GM21447 (cell line): Measurements from ENCODE around the gene PPM1H.

Experiments
- ATAC-seq: cut with Tn5 transposase; IDR thresholded peaks from one replicate; pipeline ENCODE4 v1.9.1; 2021; ENCODE audit not compliant: unreplicated experiment

The PPM1H gene

DNA sequence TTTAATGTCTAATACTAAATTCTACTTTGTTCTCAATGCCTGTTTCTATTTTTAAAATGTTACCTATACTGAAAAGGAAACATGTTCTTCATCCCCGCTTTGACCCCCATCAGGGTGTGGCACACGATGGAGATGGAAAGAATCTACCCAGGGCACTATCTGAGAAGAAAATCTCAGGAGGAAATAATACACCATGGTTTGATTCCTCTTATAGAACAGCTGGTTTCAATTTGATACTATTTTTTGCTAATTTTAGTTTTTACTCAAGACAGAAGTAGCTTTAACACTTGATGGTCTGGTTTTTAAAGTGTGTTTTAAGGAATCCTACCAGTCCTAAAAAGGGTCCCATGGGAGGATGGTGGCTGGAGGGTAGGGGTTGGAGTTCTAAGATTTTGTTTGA is 56.7 kb downstream of the PPM1H start:
- no peak for ATAC-seq

DNA sequence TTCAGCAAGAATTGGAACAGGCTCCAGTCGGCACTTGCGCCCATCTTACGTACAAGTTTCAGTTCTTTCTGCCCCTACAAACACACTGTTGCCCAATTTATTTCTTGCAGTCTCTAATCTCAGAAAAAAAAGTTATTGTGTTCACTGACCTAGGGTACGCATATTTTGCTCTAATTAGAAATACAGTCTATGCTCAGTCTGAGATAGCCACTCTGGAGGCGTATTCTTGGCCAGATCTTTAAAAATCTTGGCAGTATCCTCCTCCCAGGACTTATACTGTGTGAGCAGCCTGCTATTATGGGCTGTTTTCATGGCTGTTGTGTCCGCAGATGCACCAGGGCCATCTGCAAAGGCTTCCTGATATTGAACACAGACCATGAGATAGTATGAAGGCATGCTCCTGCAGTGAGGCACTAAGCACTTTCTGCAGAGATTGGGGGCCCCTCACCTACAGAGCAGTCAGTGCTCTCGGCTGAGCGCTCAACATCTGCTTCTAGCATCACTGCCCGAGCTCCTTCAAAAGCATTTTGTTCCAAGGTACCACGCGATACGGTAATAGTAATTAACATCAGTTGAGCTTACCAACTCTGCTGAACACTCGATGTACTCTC is 57.9 kb downstream of the PPM1H start:
- ATAC-seq: no peak

DNA sequence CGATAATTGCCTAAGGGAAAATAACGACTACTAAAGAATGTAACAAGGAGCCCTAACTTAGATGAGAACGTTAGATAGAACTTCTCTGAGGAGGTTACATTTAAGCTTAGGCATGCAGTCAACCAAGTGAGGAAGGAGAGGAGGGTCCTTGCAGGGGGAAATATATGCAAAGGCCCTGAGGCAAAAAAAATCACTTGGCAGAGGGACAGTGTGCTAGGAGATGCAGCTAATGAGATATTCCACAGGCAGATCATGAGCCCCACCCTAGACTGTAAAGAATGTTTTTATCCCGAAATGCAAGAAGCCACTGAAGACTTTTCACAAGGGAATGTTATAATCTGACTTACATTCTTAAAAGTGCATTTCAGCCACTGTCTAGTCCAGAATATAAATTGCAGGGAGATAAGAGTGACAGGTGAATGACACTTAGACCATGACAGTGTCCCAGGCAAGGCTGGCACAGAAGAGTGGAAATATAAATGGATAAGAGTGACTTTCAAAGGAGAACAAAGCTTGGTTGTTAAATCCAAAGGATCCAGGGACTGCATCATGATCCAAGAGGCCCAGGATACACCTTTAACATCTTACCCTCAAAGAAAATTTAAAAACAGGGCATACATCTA is 61.0 kb downstream of the PPM1H start:
- ATAC-seq: no peak

DNA sequence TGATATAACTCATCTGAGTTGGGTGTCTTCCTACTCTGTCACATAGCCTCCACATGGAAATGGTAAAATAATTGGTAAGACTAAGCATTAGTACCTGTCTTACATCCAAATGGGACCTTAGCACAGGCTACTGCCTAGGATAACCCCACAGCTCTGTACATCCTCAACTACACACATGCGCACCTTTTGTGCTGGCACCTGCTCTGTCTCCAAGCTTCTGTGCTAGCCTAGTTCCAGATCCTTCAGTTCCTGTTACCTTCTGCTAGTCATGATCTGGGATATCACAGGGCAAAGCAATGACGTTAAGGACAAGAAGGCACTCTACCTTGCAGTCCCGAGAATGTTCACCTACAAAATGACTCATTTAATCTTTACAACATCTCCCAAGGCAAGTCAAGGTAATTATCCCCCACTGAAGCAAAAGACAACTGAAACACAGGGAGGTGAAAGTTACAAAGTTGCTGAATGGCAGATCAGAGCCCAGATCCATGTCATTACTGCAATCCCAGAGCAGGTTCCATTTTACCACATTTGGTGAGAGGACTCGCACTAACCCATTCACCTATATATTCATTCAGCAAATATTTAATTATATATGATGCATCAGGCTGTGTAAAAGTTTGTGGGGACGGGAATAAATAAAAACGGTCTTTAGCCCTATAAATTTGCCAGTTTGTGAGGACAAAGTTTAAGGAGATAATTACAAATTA is 61.7 kb downstream of the PPM1H start:
- no peak for ATAC-seq

DNA sequence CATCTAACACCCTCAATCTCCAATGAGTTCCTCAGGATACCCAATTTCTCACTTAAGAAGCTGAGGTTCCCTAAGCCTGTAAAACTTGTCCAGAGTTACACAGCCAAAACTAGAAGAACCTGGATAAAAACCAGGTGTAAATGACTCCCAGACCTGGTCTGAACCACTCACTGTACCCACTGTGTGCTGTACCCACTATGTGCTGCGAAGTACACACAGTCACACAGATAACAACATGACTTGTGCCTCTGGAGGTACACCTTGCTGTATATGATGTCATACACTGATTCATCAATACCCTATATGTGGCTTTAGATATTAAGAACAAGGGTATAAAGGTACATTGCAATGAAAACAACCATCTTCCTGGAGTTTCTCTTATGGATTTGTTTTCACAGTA is 66.1 kb downstream of the PPM1H start:
- ATAC-seq: no peak

DNA sequence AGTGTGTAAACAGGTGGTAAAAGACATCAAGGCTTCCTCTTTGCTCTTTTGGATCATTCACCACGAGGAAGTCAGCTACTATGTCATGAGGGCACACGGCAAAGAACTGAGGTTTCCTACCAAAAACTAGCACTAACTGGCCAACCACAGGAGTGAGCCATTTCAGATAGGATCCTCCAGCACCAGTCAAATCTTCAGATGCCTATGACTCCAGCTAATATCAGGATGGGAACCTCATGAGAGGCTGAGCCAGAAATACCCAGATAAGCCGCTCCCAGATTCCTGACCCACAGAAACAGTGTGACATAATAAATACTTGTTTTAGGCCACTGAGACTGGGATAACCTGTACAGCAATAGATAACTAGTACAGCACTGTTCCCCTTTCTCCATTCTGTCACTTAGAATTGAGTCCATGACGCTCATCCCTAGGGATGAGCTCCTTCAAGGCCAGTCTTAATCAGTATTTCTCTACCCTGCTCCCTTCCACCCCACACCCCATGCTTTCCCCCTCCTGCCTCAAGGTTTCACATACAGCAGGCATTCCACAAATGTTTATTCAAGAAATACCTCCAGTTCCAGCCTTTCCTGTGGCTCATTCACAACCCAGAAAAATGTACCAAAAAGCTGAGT is 68.4 kb downstream of the PPM1H start:
- no peak for ATAC-seq

DNA sequence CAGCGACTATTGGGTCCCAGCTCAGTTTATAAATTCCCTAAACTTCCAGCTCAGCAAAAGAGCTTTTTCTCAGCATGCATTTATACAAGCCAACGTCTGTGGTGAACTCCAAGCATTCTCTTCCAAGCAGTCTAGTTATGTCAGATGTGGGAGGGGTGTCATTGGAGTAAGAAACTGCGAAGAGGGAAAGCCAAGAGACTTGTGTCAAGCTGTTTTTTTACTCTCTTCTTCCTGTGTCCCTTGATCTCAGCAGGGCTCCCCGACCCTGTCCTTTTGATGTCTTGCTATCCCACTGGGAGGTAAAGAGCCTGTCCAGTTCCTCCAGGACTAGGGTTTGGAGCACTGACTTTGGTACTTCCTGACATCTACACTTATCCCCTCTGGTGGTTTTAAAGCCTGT is 69.0 kb downstream of the PPM1H start:
- ATAC-seq: no peak

DNA sequence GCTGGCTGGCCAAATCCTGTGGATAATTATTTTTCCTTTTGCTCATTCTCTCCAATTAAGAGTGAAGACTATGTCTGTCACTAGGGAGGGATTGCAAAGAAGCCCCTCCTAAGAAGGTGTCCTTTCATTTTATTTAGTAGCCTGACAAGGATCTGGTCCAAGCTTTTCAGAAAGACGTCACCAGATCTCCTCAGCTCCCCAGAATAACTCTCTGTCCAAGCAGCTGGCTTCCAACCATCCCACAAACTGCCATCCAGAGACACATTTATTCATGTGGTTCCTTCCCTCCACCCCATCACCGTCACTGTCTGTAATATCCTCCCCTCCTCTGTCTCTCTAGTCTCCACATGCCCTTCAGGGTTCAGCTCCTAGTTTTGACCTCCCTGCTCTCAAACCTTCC is 69.9 kb downstream of the PPM1H start:
- ATAC-seq: no peak

DNA sequence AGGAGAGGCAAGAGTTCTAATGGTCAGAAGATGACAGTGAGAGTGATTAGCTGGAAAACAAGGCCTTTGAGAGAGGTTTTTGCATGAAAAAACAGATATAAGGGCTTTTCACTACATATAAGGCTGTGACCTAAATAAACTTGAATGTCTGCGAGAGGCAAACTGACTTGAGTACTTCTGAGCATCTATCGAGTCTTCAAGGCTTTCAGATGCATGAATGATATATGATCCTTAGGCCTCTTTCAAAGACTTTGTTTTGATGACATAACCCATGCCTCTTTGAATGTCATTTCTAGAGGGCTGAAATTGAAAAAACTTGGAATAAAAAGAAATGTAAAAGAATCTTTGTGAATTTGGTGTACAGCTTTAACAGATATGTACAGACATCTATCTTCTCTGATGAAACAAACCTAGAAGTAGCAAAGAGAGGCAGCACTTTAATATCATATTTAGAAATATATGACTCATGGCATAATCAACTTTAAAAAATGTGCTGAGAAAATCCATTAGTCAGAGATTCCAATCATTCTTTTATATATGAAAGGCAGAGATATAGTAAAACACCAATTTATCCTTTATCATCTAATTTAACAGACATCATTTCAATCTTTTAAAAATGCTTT is 72.6 kb downstream of the PPM1H start:
- no peak for ATAC-seq

DNA sequence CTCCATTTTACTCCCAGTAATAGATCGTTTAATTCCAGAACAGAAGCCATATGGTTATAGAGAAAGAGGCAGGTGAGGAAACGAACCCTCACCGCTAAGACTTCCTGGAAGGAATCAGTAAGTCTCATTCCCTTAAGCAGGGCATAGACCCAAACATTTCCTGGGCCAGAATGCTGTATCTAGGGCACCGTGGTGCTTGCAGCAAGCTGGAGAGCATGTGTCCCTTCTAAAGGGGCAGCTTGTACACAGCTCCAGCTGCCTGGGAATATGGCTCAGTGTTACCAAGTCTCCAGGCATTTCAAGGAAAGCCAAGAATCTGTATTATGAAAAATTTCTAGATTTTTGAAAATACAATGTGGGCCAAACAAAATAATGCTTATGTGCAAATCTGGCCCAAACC is 73.4 kb downstream of the PPM1H start:
- ATAC-seq: no peak

DNA sequence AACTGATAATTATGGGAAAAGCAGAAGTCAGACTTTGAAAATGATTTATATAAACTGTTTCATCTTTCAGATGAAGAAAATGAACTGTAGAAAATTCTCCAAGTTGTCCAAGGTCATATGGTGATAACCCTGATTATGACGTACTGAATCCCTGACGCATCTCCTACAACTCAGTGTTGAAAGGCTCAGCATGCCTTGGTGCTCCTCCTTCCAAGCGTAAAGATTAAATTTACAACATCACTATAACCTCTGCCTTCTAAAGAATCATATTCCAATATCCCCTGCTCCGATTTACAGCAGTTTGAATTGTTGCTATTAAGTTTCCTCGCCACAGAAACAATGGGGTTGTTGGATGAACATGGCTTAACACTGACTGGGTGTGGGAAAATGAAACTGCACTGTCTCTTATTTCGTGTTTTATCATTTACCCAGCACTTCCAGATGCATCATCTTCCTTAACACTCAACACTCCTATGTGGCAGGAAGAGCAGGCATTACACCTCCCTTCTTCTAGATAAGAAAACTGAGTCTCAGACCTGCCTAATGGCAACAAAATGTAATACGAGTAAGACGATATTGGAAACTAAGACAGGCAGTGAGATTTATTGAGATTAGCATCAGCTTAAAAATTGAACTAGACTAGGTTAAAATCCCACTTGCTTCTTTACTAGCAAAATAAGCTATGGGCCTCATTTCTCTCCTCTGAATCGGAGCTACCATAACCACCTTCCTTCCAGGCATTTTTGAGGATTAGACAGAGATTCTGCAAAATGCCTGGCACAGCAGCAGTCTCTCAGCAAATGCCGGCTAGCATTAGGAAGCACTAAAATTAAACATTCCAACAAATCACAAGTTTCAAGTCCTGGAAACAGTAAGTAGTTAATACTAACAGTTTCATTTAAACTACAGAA is 74.2 kb downstream of the PPM1H start:
- ATAC-seq: no peak

DNA sequence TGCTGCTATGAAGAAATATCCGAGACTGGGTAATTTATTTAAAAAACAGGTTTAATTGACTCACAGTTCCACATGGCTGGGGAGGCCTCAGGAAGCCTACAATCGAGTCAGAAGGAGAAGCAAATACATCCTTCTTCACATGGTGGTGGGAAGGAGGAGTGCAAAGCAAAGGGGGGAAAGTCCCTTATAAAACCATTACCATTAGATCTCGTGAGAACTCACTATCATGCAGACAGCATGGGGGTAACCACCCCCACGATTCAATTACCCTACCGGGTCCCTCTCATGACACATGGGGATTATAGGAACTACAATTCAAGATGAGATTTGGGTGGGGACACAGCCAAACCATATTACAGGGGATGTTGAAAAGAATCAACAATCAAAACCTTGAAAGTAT is 74.9 kb downstream of the PPM1H start:
- no peak for ATAC-seq

DNA sequence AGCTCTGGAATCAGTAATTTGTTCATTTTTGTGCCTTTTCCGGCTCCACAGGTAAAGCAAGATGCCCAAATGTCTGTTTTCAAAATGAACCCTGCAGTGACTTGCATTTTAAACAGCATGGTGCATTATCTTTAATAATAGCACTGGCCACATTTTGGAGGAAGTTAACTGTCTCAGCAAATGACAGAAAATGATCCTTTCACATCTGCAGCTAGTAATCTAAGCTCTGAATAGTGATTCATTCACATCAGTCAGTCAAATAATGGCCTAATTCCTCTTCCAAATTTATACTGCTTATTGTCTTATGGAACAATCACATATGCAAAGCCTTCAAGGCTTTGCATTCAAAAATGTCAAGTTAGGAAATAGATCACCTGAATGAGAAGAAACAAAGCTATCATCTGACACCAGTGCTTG is 75.6 kb downstream of the PPM1H start:
- no peak for ATAC-seq

DNA sequence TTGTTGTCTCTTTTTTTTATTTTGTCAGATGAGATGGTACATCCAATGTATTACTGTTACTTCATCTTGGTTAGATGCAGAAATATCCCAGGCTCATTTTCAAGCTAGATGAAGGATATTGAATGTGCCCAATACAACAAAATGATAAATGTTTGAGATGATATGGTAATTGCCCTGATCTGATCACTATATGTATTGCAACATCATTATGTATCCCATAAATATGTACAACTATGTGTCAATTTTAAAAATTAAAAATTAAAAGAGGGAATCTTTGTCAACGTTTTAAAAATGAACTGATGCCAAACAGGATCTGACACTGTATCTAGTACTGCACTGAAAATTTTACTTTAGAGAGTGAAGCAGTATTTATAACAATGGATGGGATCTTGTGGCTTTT is 78.5 kb downstream of the PPM1H start:
- no peak for ATAC-seq

DNA sequence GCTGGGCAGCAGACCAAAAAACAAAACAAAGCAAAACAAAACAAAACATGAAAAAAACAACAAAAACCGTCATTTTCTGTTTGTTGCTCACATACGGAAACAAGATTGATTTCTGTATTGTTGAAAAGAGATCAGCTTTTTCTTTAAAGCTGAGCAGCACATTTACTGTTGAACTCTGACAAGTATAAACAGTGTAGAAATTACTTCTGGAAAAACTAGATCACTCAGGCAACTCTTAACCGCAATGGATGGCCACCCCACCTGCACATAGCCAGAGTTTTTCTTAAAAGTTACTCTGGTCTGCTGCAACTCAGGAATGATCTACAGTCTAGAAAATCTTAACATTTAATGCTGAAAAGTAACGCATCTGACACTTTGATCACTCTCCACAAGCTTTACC is 80.9 kb downstream of the PPM1H start:
- no peak for ATAC-seq

DNA sequence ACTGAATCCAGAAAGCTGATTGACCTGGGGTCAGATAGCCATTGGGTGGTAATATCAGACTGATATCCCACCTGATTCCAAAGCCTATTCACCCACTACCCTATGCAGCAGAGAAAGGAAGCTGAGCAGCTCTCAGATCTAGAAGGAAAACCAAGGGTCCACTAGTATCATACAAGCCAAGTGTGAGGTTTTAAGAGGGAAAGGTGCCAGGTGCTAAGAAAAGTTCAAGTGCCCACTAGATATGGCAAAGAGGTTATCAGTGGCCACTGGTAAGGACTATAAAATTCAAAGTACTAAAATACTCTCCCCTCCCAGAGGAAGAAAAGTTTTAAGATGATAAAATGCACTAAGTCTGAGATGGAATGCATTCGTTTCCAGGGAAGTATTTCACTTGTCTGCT is 85.6 kb downstream of the PPM1H start:
- no peak for ATAC-seq

DNA sequence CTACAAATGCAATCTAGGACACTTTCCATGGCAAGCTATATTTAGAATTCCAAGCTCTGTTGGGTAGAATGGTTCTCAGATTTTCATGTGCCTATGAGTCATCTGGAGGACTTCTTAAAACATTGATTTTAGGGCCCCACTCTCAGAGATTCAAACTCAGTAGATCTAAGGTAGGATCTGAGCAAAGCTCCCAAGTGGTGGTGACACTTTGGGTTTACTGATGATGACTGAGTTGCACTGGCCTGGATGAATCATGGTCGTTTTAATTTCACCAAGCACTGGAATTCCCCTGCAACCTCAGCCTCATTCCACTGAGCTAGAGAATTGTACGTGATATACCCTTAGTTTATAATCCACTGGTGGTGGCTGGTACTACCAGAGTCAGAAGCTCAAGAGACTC is 86.5 kb downstream of the PPM1H start:
- ATAC-seq: no peak

DNA sequence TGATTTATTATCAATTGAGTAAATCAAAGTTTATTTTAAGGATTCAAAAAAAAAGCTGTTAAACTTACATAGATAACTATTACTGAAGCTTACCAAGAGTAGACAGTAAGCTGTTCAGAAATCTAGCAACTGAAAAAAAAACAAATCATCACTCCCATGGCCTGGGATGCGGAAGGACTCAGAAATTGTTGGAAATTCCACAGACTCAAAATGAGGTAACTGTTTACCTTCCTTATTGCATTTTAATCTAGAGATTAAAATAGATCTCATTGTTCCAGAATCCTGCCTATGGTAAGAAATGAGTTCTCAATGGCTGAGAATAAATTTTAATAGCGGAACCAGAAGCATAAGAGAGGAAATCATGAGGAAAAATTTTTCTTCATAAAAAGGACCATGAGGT is 87.2 kb downstream of the PPM1H start:
- no peak for ATAC-seq

DNA sequence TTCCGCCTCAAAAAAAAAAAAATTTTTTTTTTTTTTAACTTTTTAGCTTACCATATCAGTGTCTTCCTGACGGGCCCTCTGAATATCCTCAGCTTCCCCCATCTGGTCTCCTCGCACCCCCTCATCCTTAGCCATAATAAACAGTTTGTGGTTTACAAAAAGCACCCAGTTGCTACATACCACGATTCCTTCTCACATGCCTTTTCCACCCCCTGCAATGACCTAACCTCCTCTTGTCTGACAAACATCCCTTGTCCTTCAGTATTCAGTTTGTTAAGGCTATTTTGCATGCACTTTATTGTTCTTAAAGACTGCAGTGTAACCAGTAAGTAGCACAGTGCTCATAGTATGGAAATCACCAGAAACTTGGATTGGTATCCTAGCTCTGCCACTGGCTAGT is 88.5 kb downstream of the PPM1H start:
- no peak for ATAC-seq

DNA sequence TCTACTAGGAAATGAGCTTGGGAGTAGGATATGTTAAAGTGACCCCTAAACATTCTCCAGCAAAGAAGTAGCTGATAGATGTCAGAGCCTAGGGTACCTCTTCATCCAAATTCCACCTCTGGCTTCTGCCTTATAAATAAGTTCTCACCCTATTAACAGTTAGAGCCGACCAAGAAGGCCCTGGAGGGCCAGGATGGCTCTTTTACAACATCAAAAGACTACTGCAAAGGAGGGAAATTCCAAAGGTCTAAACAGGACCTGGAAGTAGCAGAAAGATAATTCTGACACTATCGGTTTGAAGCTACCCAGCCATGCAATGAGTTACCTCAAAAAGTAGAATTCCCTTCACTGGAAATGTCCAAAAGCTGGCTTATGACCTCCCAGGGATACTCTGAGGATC is 90.0 kb downstream of the PPM1H start:
- no peak for ATAC-seq

DNA sequence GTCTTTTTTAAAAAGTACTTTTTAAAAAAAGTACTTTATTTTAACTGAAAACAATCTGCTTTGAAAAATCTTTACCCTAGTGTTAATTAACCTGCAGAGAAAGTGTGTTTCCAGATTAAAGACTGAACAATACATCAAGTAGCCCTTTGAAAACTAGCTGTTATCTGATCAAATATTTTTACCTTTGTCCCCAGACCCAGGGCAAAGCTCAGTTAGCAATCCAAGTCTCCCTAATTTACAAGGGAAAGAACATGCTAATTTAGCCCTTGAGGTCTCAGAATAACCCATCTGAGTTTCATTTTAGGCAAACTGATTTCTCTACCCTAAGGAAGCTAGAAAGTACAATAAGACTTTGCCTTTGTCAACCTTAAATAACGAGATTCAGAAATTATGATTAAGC is 91.2 kb downstream of the PPM1H start:
- no peak for ATAC-seq
